CD8-positive, alpha-beta memory T cell (primary cell): ENCODE data around the gene AHCTF1. TPM values are rescaled to one million over a fixed set of nuclear protein-coding genes. Genes with fewer than 3 reads are reported as not detected.
"Not testable (repeated sequence)": the region's sequence is repeated elsewhere in the genome, so short reads cannot be mapped to it uniquely, and the experiment has no call there.

Source experiments
- CTCF ChIA-PET: fragments of 350-600 bp; sonication (Branson Sonifier 250); formaldehyde crosslinking; loops from one replicate; lab custom pipeline; 2021; ENCODE audit warnings: antibody characterized with exemption; lab: Charles Lee
- POLR2A ChIA-PET: fragments of 350-600 bp; sonication (Branson Sonifier 250); formaldehyde crosslinking; loops from one replicate; lab custom pipeline; 2021; ENCODE audit warnings: antibody characterized with exemption; lab: Charles Lee
- DNase-seq, 5 donors: peaks; one replicate each; pipeline versions ENCODE4 v3.0.0 to v3.0.0-alpha.2; 2020 to 2022; ENCODE audit warnings: mixed read lengths in 1 of 5
- H3K27ac ChIP-seq: one replicate; pipeline ENCODE4 v1.7.0; 2013; ENCODE audit warnings: low read depth, mild to moderate bottlenecking, low read length, moderate library complexity
- H3K27me3 ChIP-seq: 2 replicates; pipeline ENCODE4 v1.7.0; 2013; ENCODE audit warnings: low read length, mild to moderate bottlenecking; ENCODE audit not compliant: insufficient read depth, poor library complexity, severe bottlenecking
- H3K36me3 ChIP-seq: 2 replicates; pipeline ENCODE4 v1.7.0; 2013; ENCODE audit warnings: mild to moderate bottlenecking, low read length, moderate library complexity; ENCODE audit not compliant: insufficient read depth
- H3K4me1 ChIP-seq: 2 replicates; pipeline ENCODE4 v1.7.0; 2013; ENCODE audit warnings: mild to moderate bottlenecking, low read length, moderate library complexity; ENCODE audit not compliant: insufficient read depth
- H3K4me3 ChIP-seq: 2 replicates; pipeline ENCODE4 v1.7.0; 2013; ENCODE audit warnings: mild to moderate bottlenecking, low read length
- H3K9me3 ChIP-seq: 2 replicates; pipeline ENCODE4 v1.7.0; 2013; ENCODE audit warnings: mild to moderate bottlenecking, low read length
- H3K27ac Mint-ChIP-seq, 8 donors: one replicate each; pipeline ENCODE4 v1.8.0; 2020 to 2021; ENCODE audit warnings: mixed read lengths in 8 of 8, mild to moderate bottlenecking in 6 of 8, inconsistent platforms in 3 of 8, moderate library complexity in 3 of 8
- H3K27me3 Mint-ChIP-seq, 2 donors: one replicate each; pipeline ENCODE4 v1.8.0; 2020 to 2021; ENCODE audit warnings: mixed read lengths in 2 of 2, mild to moderate bottlenecking in 1 of 2, moderate library complexity in 1 of 2
- H3K36me3 Mint-ChIP-seq, 3 donors: one replicate each; pipeline ENCODE4 v1.8.0; 2020 to 2021; ENCODE audit warnings: mixed read lengths in 3 of 3, inconsistent platforms in 1 of 3, mild to moderate bottlenecking in 1 of 3
- H3K4me1 Mint-ChIP-seq, 3 donors: one replicate each; pipeline ENCODE4 v1.8.0; 2020 to 2021; ENCODE audit warnings: mixed read lengths in 3 of 3, inconsistent platforms in 1 of 3, mild to moderate bottlenecking in 1 of 3
- H3K4me3 Mint-ChIP-seq, 7 donors: one replicate each; pipeline ENCODE4 v1.8.0; 2020 to 2021; ENCODE audit warnings: mixed read lengths in 7 of 7, mild to moderate bottlenecking in 6 of 7, moderate library complexity in 4 of 7, inconsistent platforms in 2 of 7
- H3K9me3 Mint-ChIP-seq, 5 donors: one replicate each; pipeline ENCODE4 v1.8.0; 2020 to 2022; ENCODE audit warnings: mixed read lengths in 5 of 5, mild to moderate bottlenecking in 3 of 5, moderate library complexity in 2 of 5, inconsistent platforms in 1 of 5
- polyA plus RNA-seq: library from polyadenylated mRNA; unstranded; fragments of 300-500 nt; fragmentation: Illumina TruSeq; gene quantifications from one replicate; pipeline ENCODE4 v1.2.3, GENCODE V29; 2021
- total RNA-seq, 2 experiments: library from RNA; stranded (reverse); gene quantifications; one replicate each; pipeline ENCODE4 v1.2.3, GENCODE V29; 2021

Gene AHCTF1
- total and polyA plus RNA-seq, 3 experiments from 2014 or later, result 23.7 to 53.0 (median 49.6) TPM

DNA sequence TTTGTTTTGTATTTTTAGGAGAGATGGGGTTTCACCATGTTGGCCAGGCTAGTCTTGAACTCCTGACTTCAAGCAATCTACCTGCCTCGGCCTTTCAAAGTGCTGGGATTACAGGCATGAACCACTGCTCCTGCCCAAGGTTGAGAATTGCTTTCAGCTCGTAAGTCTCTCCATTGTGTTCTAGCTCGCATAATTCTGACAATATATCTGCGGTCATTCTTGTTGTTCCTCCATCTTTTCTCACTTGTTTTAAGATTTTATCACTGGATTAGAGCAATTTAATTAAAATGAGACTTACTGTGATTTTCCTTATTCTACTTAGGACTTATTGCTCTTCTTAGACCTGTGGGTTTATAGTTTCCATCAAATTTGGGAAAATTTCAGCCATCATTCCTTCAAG, 102.9 kb downstream of the AHCTF1 start:
- Mint-ChIP-seq H3K27me3 (peaks cover 4 to 35% of the 10 kb centered on the region in 2 donors), H3K27ac (no peak overlapping the region), H3K9me3 (peaks cover 7 to 15% (median 11%) of the 10 kb centered on the region in 5 donors), H3K4me1 (no peaks in the 10 kb centered on the region), H3K4me3 (peak overlapping the region in 1 of 7 donors; percentile 16), H3K36me3 (peaks cover 0 to 17% (median 6%) of the 10 kb centered on the region in 3 donors)
- H3K36me3 ChIP-seq, result no peaks in the 10 kb centered on the region
- no peak overlapping the region for H3K4me3 ChIP-seq
- no peaks in the 10 kb centered on the region for H3K27me3 ChIP-seq
- H3K9me3 ChIP-seq, result no peaks in the 10 kb centered on the region
- CTCF ChIA-PET, result no interaction called here
- no peak overlapping the region for H3K27ac ChIP-seq
- no peak for DNase-seq
- POLR2A ChIA-PET, result no interaction called here
- no peaks in the 10 kb centered on the region for H3K4me1 ChIP-seq

DNA sequence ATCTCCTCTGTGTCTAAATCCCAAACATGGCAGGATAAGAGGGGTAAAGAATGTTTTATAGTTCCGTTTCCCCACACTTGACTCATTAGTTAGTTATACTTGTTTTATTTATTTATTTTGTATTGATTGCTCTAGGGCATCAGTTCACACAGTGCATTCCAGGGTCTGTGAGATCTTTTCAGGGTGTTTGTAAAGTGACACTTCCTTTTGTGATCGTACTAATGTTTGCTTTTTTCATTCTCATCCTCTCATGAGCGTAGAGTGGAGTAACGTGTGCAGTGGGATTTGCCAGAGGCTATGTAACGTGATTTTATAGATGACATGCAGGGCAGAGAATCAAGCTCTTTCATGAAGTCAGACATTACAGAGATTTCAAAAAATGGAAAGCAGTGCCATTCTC, 104.4 kb downstream of the AHCTF1 start:
- Histone ChIP-seq H3K27me3 (no peaks in the 10 kb centered on the region), H3K4me3 (no peak overlapping the region), H3K9me3 (no peaks in the 10 kb centered on the region), H3K27ac (no peak overlapping the region), H3K36me3 (no peaks in the 10 kb centered on the region), H3K4me1 (no peaks in the 10 kb centered on the region)
- Mint-ChIP-seq H3K36me3 (peaks cover 0 to 17% (median 6%) of the 10 kb centered on the region in 3 donors), H3K4me3 (no peak overlapping the region), H3K4me1 (peaks cover under 1 to 2% (median 1%) of the 10 kb centered on the region in 3 donors), H3K27me3 (peaks cover 4 to 30% of the 10 kb centered on the region in 2 donors), H3K9me3 (peaks cover 7 to 15% (median 11%) of the 10 kb centered on the region in 5 donors), H3K27ac (no peak overlapping the region)
- DNase-seq, result no peak
- CTCF ChIA-PET, result no interaction called here
- POLR2A ChIA-PET, result no interaction called here

DNA sequence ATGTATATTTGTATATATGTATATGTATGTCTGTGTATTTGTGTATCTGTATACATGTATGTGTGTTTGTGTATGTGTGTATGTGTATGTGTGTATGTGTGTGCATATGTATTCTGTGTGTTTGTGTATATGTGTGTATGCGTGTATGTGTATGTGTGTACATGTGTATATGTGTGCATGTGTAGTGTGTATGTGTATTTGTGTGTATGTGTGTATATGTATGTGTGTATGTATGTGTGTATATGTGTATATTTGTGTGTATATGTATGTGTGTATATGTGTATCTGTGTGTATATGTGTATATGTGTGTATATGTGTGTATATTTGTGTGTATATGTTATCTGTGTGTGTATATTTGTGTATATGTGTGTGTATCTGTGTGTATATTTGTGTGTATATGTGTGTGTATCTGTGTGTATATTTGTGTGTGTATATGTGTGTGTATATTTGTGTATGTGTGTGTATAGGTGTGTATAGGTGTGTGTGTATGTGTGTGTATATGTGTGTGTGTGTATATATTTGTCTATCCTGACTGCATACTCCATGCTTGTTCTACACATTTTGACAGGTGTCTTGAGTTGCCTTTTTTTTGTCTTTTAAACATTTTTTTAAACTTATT, 106.1 kb downstream of the AHCTF1 start:
- Histone ChIP-seq H3K27me3 (no peaks in the 10 kb centered on the region), H3K4me3 (no peak overlapping the region), H3K9me3 (no peaks in the 10 kb centered on the region), H3K27ac (no peak overlapping the region), H3K36me3 (no peaks in the 10 kb centered on the region), H3K4me1 (peaks cover 8% of the 10 kb centered on the region)
- Mint-ChIP-seq H3K9me3 (peaks cover 7 to 15% (median 11%) of the 10 kb centered on the region in 5 donors), H3K4me1 (peaks cover 13 to 18% (median 17%) of the 10 kb centered on the region in 3 donors), H3K4me3 (no peak overlapping the region), H3K27ac (no peak overlapping the region), H3K27me3 (peaks cover 6 to 15% of the 10 kb centered on the region in 2 donors), H3K36me3 (peaks cover 0 to 17% (median 5%) of the 10 kb centered on the region in 3 donors)
- ChIA-PET POLR2A (interaction anchor here (0.6 kb wide), 1 partner anchor 442 kb away, joined by 3 read pairs; no protein-coding TSS in a partner anchor), CTCF (no interaction called here)
- no peak for DNase-seq

GRCh38 chr1:246824541-246824940, 107.2 kb downstream of the AHCTF1 start:
- ChIA-PET POLR2A (no interaction called here), CTCF (no interaction called here)
- H3K9me3 ChIP-seq, result no peaks in the 10 kb centered on the region

GRCh38 chr1:246822154-246822553, 109.6 kb downstream of the AHCTF1 start:
- H3K4me3 Mint-ChIP-seq, H3K27me3 ChIP-seq, H3K9me3 ChIP-seq, H3K36me3 Mint-ChIP-seq, H3K36me3 ChIP-seq, DNase-seq, H3K27me3 Mint-ChIP-seq, H3K4me3 ChIP-seq, POLR2A ChIA-PET, H3K9me3 Mint-ChIP-seq, CTCF ChIA-PET, H3K27ac ChIP-seq: not testable (repeated sequence)
- Mint-ChIP-seq H3K27ac (peak overlapping the region in 1 of 8 donors; percentile 38), H3K4me1 (peaks cover 20 to 31% (median 24%) of the 10 kb centered on the region in 3 donors)
- peaks cover 11% of the 10 kb centered on the region for H3K4me1 ChIP-seq

More at GRCh38 chr1:246824541-246824940, 107.2 kb downstream of the AHCTF1 start:
- Mint-ChIP-seq H3K27ac (no peak overlapping the region), H3K4me1 (peaks cover 15 to 25% (median 19%) of the 10 kb centered on the region in 3 donors), H3K9me3 (peaks cover 6 to 10% (median 7%) of the 10 kb centered on the region in 5 donors), H3K27me3 (peaks cover 7% of the 10 kb centered on the region in 2 donors), H3K4me3 (no peak overlapping the region), H3K36me3 (peaks cover 0 to 12% (median 5%) of the 10 kb centered on the region in 3 donors)
- H3K27ac ChIP-seq, result no peak overlapping the region
- no peaks in the 10 kb centered on the region for H3K27me3 ChIP-seq
- no peak for DNase-seq
- peaks cover 11% of the 10 kb centered on the region for H3K4me1 ChIP-seq
- no peaks in the 10 kb centered on the region for H3K36me3 ChIP-seq
- H3K4me3 ChIP-seq, result no peak overlapping the region

- Mint-ChIP-seq H3K27me3 (peaks cover 0 to 6% of the 10 kb centered on the region in 2 donors), H3K4me1 (peaks cover 24 to 43% (median 24%) of the 10 kb centered on the region in 3 donors), H3K27ac (peak overlapping the region in 2 of 8 donors; percentile 1 to 72), H3K36me3 (no peaks in the 10 kb centered on the region), H3K9me3 (peaks cover 0 to 5% (median 1%) of the 10 kb centered on the region in 5 donors), H3K4me3 (peak overlapping the region in 1 of 7 donors; percentile 8)
- POLR2A ChIA-PET, result interaction anchor here (0.6 kb wide), 1 partner anchor 62 kb away, joined by 3 read pairs; no protein-coding TSS in a partner anchor
- DNase-seq, result no peak
- H3K27ac ChIP-seq, result no peak overlapping the region
- no peak overlapping the region for H3K4me3 ChIP-seq
- H3K27me3 ChIP-seq, result no peaks in the 10 kb centered on the region
- H3K9me3 ChIP-seq, result no peaks in the 10 kb centered on the region
- CTCF ChIA-PET, result interaction anchor here (1.2 kb wide), 1 partner anchor 9 kb away, joined by 3 read pairs; no protein-coding TSS in a partner anchor
- no peaks in the 10 kb centered on the region for H3K36me3 ChIP-seq
- H3K4me1 ChIP-seq, result peaks cover 11% of the 10 kb centered on the region
These were observed 111.1 kb downstream of the AHCTF1 start for GRCh38 chr1:246820666-246821065.

DNA sequence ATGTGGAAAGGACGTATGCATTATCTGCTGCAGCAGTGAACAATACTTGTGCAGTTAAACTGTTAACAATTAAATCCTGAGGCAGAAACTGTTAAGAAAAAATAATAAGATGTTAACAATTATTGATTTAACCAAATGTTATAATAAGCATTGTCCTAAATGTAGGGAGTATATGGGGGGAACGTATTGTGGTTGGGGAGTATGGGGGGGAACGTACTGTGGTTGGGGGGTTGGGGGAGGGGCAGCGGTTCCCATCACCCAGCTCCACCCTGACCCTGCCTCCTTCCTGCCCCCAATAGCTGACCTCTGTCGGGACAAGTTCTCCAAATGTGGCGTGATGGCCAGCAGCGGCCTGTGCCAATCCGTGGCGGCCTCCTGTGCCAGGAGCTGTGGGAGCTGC, 114.0 kb downstream of the AHCTF1 start:
- H3K27ac ChIP-seq, H3K9me3 ChIP-seq, H3K36me3 ChIP-seq, CTCF ChIA-PET, H3K9me3 Mint-ChIP-seq, H3K27me3 ChIP-seq, H3K36me3 Mint-ChIP-seq, H3K4me3 ChIP-seq, H3K4me3 Mint-ChIP-seq, H3K27ac Mint-ChIP-seq, POLR2A ChIA-PET: not testable (repeated sequence)
- peaks cover 11% of the 10 kb centered on the region for H3K4me1 ChIP-seq
- peak in 1 of 5 donors; percentile 7 for DNase-seq
- Mint-ChIP-seq H3K4me1 (peaks cover 24 to 50% (median 26%) of the 10 kb centered on the region in 3 donors), H3K27me3 (peaks cover 10 to 22% of the 10 kb centered on the region in 2 donors)

- Mint-ChIP-seq H3K36me3 (no peaks in the 10 kb centered on the region), H3K9me3 (peaks cover 0 to 5% (median 0%) of the 10 kb centered on the region in 5 donors), H3K4me3 (no peak overlapping the region), H3K4me1 (peaks cover 8 to 33% (median 14%) of the 10 kb centered on the region in 3 donors), H3K27ac (no peak overlapping the region), H3K27me3 (peaks cover 10 to 31% of the 10 kb centered on the region in 2 donors)
- ChIA-PET CTCF (no interaction called here), POLR2A (no interaction called here)
- Histone ChIP-seq H3K27ac (no peak overlapping the region), H3K4me3 (no peak overlapping the region), H3K4me1 (peaks cover 4% of the 10 kb centered on the region), H3K36me3 (no peaks in the 10 kb centered on the region), H3K9me3 (no peaks in the 10 kb centered on the region), H3K27me3 (no peaks in the 10 kb centered on the region)
- no peak for DNase-seq
These were observed 116.0 kb downstream of the AHCTF1 start for GRCh38 chr1:246815693-246816270.
